Measurements from ENCODE around the gene ARL4D. TPM values are rescaled to one million over a fixed set of nuclear protein-coding genes. Genes with fewer than 3 reads are reported as not detected.

ARL4D gene
- total and polyA plus RNA-seq, 12 donors = 2.5 to 13.5 (median 4.1) TPM

- Histone ChIP-seq H3K9me3 (no peaks in the 10 kb centered on the region), H3K27me3 (no peaks in the 10 kb centered on the region), H3K4me3 (no peak overlapping the region), H3K27ac (no peak overlapping the region), H3K4me1 (peaks cover 0 to 41% (median 17%) of the 10 kb centered on the region in 9 donors), H3K36me3 (peaks cover 0 to 4% (median 0%) of the 10 kb centered on the region in 9 donors)
- TF ChIP-seq CTCF (IDR thresholded peaks at IDR 0.05) = no peak
- intact Hi-C loops (cut with DNase I) = loop anchor here in 2 of 10 donors (2.0 to 5.0 kb wide), 2 partner anchors 37 to 88 kb away; partner anchors contain the start of gene DHX8 (in 1 of the 2)
- 93 to 94% methylated on average over 6 of the region's 6 CpGs for WGBS, 2 donors
- ATAC-seq (no peak), DNase-seq (no peak)
Observed at GRCh38 chr17:43395165-43395564, 3.6 kb upstream of the ARL4D start.

GRCh38 chr17:43396491-43397060 lies 2.2 kb upstream of the ARL4D start:
- ATAC-seq = no peak
- intact Hi-C loops (cut with DNase I) = loop anchor here in 1 of 10 donors (5.0 kb wide), 1 partner anchor 36 kb away; no protein-coding TSS in a partner anchor
- Histone ChIP-seq H3K36me3 (peaks cover 0 to 9% (median 0%) of the 10 kb centered on the region in 9 donors), H3K4me3 (no peak overlapping the region), H3K4me1 (peaks cover 0 to 55% (median 30%) of the 10 kb centered on the region in 9 donors), H3K9me3 (no peaks in the 10 kb centered on the region), H3K27ac (peak overlapping the region in 6 of 10 donors; percentile 8 to 62 (median 16)), H3K27me3 (no peaks in the 10 kb centered on the region)
- no peak for DNase-seq
- no peak for TF ChIP-seq CTCF (IDR thresholded peaks at IDR 0.05)
- 79% methylated on average over 5 of the region's 5 CpGs for WGBS, 2 donors

GRCh38 chr17:43399839-43400328 lies 1.1 kb downstream of the ARL4D start:
- TF ChIP-seq CTCF (IDR thresholded peaks at IDR 0.05) = no peak
- no peaks in the 10 kb centered on the region for H3K9me3 ChIP-seq
- H3K27me3 ChIP-seq = no peaks in the 10 kb centered on the region
- peaks cover 0 to 49% (median 18%) of the 10 kb centered on the region in 9 donors for H3K4me1 ChIP-seq
- H3K4me3 ChIP-seq = peak overlapping the region; percentile 37 to 91 (median 68)
- H3K27ac ChIP-seq = peak overlapping the region in 6 of 10 donors; percentile 72 to 82 (median 74)
- intact Hi-C loops (cut with DNase I) = loop anchor here in 2 of 10 donors (2.0 to 5.0 kb wide), 2 partner anchors 32 to 79 kb away; no protein-coding TSS in a partner anchor
- no peak for DNase-seq
- 58 to 61% methylated on average over 28 of the region's 28 CpGs for WGBS, 2 donors
- H3K36me3 ChIP-seq = peaks cover 0 to 9% (median 0%) of the 10 kb centered on the region in 9 donors
- peak in 5 of 8 donors; percentile 1 to 22 (median 15) for ATAC-seq

- ATAC-seq (peak in 2 of 8 donors; percentile 18 to 49), DNase-seq (no peak)
- Histone ChIP-seq H3K9me3 (no peaks in the 10 kb centered on the region), H3K27ac (peak overlapping the region in 2 of 10 donors; percentile 0 to 10), H3K4me1 (peaks cover 0 to 49% (median 18%) of the 10 kb centered on the region in 9 donors), H3K27me3 (no peaks in the 10 kb centered on the region), H3K4me3 (peak overlapping the region in 9 of 10 donors; percentile 37 to 91 (median 70)), H3K36me3 (peaks cover 0 to 9% (median 0%) of the 10 kb centered on the region in 9 donors)
- TF ChIP-seq CTCF (IDR thresholded peaks at IDR 0.05) = no peak
- intact Hi-C loops (cut with DNase I) = loop anchor here in 1 of 10 donors (2.0 kb wide), 1 partner anchor 78 kb away; no protein-coding TSS in a partner anchor
- WGBS, 2 donors = 70 to 82% methylated on average over 4 of the region's 4 CpGs
Observed at GRCh38 chr17:43400943-43401717, 2.3 kb downstream of the ARL4D start.
